ENCODE results near the gene SSC5D.

Gene SSC5D

DNA sequence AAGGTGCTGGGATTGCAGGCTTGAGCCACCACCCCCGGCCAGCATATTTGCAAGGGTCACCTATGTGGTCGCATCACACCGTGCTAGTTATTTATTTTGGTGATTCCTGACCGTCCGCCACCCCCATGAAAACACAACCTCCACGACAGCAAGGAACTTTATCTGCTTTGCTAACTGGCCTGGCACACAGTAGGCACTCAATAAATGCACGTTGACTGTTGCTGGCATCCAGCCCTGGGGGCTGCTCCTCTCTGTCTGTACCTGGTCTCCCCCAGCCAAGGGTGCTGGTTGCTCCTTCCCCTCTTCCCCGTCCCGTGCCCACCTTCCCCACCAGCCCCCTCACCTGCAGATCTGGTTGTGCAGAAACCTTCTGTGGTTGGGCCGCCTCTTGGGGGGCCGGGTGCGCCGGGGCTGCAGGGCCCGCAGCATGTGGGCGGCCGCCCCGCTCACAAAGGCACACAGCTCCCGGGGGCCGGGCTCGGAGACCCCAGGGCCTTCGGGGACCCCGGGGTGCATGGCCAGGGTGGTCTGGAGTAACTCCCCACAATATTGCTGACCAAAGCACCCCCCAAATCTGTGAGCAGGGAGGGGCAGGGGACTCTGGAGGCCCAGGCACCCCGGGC is 24.1 kb upstream of the SSC5D start:
- H3K9me3 ChIP-seq (ENCODE audit: control insufficient read depth, insufficient read depth, low read length) = no peaks in the 10 kb centered on the region
- H3K4me1 ChIP-seq (ENCODE audit: control insufficient read depth, insufficient read depth, low read length) = peaks cover 27% of the 10 kb centered on the region
- no peaks in the 10 kb centered on the region for H3K36me3 ChIP-seq (ENCODE audit: control insufficient read depth, insufficient read depth, low read length)
- H3K27me3 ChIP-seq (ENCODE audit: control insufficient read depth, insufficient read depth, low read length) = no peaks in the 10 kb centered on the region
- no peak overlapping the region; the same call in 1 of the 2 replicates for H3K4me3 ChIP-seq (ENCODE audit: low read depth, low read length)
- H3K27ac ChIP-seq (ENCODE audit: low read depth, low read length) = peak overlapping the region; percentile 18
- H3K9ac ChIP-seq (ENCODE audit: low read depth, low read length) = no peak overlapping the region

DNA sequence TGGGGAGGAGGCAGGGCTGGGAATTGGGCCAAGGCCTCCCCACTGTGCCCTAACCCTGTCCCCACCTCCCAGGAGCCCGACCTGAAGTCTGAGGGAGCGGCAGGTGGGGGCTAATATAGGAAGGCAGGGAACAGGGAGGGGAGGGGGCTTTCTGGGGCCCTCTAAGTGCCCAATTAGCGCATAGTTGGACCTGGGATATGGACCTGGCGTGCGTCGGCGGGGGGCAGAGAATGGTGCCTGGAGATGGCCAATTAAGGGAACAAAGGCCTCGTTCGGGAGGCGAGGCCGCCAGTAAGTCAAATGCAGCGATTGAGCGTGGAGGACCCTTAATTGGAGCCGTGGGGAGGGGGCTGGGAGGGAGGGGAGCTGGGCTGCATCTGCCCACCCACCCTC is 23.6 kb upstream of the SSC5D start, which contains the start of gene C19orf85:
C19orf85 (minus strand) TSS at position 90 of the 393 bp plus-strand sequence. CDS start 197 bp downstream, outside the sequence.
- H3K9me3 ChIP-seq (ENCODE audit: control insufficient read depth, insufficient read depth, low read length) = no peaks in the 10 kb centered on the region
- H3K4me3 ChIP-seq (ENCODE audit: low read depth, low read length) = no peak within 1 kb of the TSS; the same call in 1 of the 2 replicates
- peak within 1 kb of the TSS; percentile 18 for H3K27ac ChIP-seq (ENCODE audit: low read depth, low read length)
- H3K36me3 ChIP-seq (ENCODE audit: control insufficient read depth, insufficient read depth, low read length) = no peaks in the 10 kb centered on the region
- no peaks in the 10 kb centered on the region for H3K27me3 ChIP-seq (ENCODE audit: control insufficient read depth, insufficient read depth, low read length)
- peaks cover 26% of the 10 kb centered on the region for H3K4me1 ChIP-seq (ENCODE audit: control insufficient read depth, insufficient read depth, low read length)
- no peak within 1 kb of the TSS for H3K9ac ChIP-seq (ENCODE audit: low read depth, low read length)

DNA sequence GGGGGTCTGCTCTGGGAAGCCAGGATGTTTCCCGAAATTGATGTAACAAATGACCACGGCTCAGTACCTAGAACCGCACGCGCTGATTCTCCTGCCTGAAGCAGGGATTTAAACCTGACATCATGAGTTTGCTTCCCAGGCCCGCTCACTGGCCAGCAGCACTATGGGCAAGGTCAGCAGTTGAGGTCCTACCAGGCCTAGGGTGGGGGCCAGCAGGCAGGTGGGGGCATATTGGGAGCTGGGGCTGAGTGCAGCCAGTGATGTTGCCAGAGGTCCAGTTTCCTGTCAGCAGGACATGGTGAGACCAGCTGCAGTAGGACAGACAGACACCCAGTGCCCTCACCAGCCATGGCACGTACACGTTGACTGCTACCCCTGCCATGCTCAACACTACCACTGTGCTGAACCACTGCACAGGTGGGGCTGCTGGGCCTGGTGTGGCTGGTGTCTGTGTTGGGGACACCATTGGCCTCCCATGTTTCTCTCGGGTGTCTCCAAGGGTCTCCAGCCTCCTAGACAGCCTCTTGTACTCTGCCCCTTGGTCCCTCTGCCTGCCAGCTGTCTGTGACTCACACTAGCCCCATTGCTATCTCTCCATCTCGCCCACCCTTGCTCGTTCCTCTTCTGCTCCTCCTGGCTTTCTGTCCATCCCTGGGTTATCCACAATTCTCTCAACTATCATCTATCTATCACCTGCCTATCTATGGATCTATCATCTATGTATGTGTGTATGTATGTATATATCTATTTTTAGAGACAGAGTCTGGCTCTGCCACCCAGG is 22.6 kb upstream of the SSC5D start:
- H3K9me3 ChIP-seq (ENCODE audit: control insufficient read depth, insufficient read depth, low read length) = no peaks in the 10 kb centered on the region
- no peak overlapping the region for H3K27ac ChIP-seq (ENCODE audit: low read depth, low read length)
- no peaks in the 10 kb centered on the region for H3K36me3 ChIP-seq (ENCODE audit: control insufficient read depth, insufficient read depth, low read length)
- no peak overlapping the region for H3K9ac ChIP-seq (ENCODE audit: low read depth, low read length)
- peaks cover 16% of the 10 kb centered on the region for H3K4me1 ChIP-seq (ENCODE audit: control insufficient read depth, insufficient read depth, low read length)
- no peaks in the 10 kb centered on the region for H3K27me3 ChIP-seq (ENCODE audit: control insufficient read depth, insufficient read depth, low read length)
- H3K4me3 ChIP-seq (ENCODE audit: low read depth, low read length) = no peak overlapping the region

DNA sequence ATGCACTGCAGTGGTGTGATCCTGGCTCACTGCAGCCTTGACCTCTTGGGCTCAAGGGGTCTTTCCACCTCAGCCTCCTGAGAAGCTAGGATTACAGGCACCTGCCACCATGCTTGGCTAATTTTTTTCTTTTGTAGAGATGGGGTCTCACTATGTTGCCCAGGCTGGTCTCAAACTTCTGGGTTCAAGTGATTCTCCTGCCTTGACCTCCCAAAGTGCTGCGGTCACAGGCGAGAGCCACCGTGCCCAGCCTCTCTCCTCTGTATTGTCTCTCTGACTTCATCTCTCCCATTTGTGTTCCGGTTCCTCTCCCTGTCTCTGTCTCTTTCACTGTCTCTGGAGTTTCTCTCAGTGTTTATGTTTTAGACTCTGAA is 22.0 kb upstream of the SSC5D start:
- Histone ChIP-seq H3K4me1 (ENCODE audit: control insufficient read depth, insufficient read depth, low read length) (peaks cover 14% of the 10 kb centered on the region), H3K9me3 (ENCODE audit: control insufficient read depth, insufficient read depth, low read length) (no peaks in the 10 kb centered on the region), H3K27me3 (ENCODE audit: control insufficient read depth, insufficient read depth, low read length) (no peaks in the 10 kb centered on the region), H3K9ac (ENCODE audit: low read depth, low read length) (no peak overlapping the region), H3K36me3 (ENCODE audit: control insufficient read depth, insufficient read depth, low read length) (no peaks in the 10 kb centered on the region), H3K4me3 (ENCODE audit: low read depth, low read length) (no peak overlapping the region), H3K27ac (ENCODE audit: low read depth, low read length) (no peak overlapping the region)

DNA sequence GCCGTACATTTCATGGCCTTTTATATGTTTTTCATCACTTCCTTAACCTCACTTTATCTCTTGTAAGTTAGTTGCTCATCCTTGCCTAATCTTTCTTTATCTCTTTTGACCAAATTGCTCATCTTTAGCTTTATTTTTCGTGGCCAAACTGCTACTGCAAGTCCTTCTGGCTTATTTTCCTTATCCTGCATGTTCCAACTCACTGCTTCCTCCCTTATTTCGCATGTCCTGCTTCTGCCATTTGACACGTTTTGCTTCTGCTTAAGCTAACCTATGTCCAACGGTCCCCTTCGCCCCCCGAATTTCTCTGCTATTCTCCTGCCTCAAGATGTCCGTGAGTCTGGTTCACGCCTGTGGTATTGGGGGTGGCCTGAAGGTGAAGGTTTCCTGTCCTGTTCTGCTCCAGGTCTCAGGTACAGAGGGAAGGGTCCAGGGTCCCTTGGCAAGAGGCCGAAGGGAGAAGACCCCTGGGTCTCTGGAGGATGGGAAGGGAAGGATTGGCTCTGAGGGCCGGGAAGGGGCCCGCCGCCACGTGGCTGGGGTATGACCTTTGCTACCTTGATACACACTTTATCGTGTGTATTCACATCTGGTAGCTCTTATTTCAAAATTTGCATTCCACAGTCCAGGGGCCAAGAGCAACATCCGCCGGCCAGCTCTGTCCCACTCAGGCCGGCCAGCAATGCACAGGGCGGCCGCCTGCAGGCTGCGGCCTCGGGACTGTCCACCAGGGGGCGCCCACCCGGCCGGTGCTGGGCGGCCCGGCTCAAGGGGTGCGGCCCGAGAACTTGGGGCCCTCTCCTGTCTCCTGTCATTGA is 20.8 kb upstream of the SSC5D start:
- Histone ChIP-seq H3K27me3 (ENCODE audit: control insufficient read depth, insufficient read depth, low read length) (no peaks in the 10 kb centered on the region), H3K27ac (ENCODE audit: low read depth, low read length) (no peak overlapping the region), H3K36me3 (ENCODE audit: control insufficient read depth, insufficient read depth, low read length) (no peaks in the 10 kb centered on the region), H3K4me3 (ENCODE audit: low read depth, low read length) (no peak overlapping the region), H3K9ac (ENCODE audit: low read depth, low read length) (no peak overlapping the region), H3K4me1 (ENCODE audit: control insufficient read depth, insufficient read depth, low read length) (peaks cover 14% of the 10 kb centered on the region), H3K9me3 (ENCODE audit: control insufficient read depth, insufficient read depth, low read length) (no peaks in the 10 kb centered on the region)

DNA sequence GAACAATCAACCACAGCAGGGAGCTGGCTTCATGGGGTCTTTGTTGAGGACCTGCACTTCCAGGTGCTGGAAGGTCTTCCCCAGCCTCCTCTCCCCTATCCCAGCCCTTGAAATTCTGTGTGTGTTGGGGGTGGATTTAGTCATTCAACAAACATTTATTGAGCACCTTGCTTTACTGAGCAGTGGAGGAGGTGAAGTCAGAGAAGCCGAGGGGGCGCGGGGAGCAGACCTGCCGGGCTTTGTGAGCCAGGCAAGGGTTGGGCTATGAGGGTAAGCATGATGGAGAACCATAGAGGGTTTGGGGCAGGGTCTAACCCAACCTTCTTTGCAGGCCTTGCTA is 20.2 kb upstream of the SSC5D start:
- H3K27ac ChIP-seq (ENCODE audit: low read depth, low read length) = no peak overlapping the region
- H3K9ac ChIP-seq (ENCODE audit: low read depth, low read length) = no peak overlapping the region
- H3K4me1 ChIP-seq (ENCODE audit: control insufficient read depth, insufficient read depth, low read length) = peaks cover 16% of the 10 kb centered on the region
- no peaks in the 10 kb centered on the region for H3K27me3 ChIP-seq (ENCODE audit: control insufficient read depth, insufficient read depth, low read length)
- no peaks in the 10 kb centered on the region for H3K9me3 ChIP-seq (ENCODE audit: control insufficient read depth, insufficient read depth, low read length)
- H3K4me3 ChIP-seq (ENCODE audit: low read depth, low read length) = no peak overlapping the region
- no peaks in the 10 kb centered on the region for H3K36me3 ChIP-seq (ENCODE audit: control insufficient read depth, insufficient read depth, low read length)

DNA sequence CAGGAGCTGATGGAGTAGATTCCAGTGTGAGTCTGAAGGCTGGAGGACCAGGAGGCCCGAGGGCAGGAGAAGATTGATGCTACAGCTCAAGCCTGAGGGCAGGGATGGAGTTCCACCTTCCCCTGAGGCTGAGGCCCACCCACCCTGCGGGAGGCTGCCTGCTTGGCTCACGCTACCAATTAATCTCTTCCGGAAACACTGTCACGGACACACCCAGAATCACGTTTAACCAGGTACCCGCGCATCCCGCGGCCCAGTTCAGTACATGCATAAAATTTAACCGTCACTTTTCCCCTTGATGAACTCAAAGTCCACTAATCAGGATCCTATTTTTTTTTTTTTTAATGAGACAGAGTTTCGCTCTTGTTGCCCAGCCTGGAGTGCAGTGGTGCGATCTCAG is 17.0 kb upstream of the SSC5D start:
- Histone ChIP-seq H3K9me3 (ENCODE audit: control insufficient read depth, insufficient read depth, low read length) (no peaks in the 10 kb centered on the region), H3K27me3 (ENCODE audit: control insufficient read depth, insufficient read depth, low read length) (no peaks in the 10 kb centered on the region), H3K27ac (ENCODE audit: low read depth, low read length) (no peak overlapping the region), H3K4me3 (ENCODE audit: low read depth, low read length) (no peak overlapping the region), H3K9ac (ENCODE audit: low read depth, low read length) (no peak overlapping the region), H3K4me1 (ENCODE audit: control insufficient read depth, insufficient read depth, low read length) (peaks cover 12% of the 10 kb centered on the region), H3K36me3 (ENCODE audit: control insufficient read depth, insufficient read depth, low read length) (no peaks in the 10 kb centered on the region)

DNA sequence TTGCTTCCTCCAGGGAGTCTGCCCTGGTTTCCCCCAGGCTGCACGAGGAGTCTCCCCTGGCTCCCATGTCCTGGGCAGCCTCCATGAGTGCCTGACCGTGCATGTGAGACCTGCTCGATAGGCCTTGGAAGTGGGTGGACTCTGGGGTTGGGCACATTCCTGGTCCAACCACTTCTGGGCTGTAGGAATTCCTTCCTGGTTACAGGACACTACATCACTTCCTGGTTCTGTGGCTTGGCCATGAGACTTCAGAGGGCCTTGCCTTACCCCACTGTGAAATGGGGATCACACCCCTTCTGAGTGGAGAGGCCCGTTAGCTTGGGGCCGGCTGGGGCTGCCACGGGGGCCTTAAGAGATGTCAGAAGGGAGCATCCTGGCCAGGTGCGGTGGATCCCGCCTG is 15.8 kb upstream of the SSC5D start:
- Histone ChIP-seq H3K4me1 (ENCODE audit: control insufficient read depth, insufficient read depth, low read length) (peaks cover 12% of the 10 kb centered on the region), H3K36me3 (ENCODE audit: control insufficient read depth, insufficient read depth, low read length) (no peaks in the 10 kb centered on the region), H3K4me3 (ENCODE audit: low read depth, low read length) (no peak overlapping the region), H3K9ac (ENCODE audit: low read depth, low read length) (no peak overlapping the region), H3K27me3 (ENCODE audit: control insufficient read depth, insufficient read depth, low read length) (no peaks in the 10 kb centered on the region), H3K9me3 (ENCODE audit: control insufficient read depth, insufficient read depth, low read length) (no peaks in the 10 kb centered on the region), H3K27ac (ENCODE audit: low read depth, low read length) (no peak overlapping the region)

DNA sequence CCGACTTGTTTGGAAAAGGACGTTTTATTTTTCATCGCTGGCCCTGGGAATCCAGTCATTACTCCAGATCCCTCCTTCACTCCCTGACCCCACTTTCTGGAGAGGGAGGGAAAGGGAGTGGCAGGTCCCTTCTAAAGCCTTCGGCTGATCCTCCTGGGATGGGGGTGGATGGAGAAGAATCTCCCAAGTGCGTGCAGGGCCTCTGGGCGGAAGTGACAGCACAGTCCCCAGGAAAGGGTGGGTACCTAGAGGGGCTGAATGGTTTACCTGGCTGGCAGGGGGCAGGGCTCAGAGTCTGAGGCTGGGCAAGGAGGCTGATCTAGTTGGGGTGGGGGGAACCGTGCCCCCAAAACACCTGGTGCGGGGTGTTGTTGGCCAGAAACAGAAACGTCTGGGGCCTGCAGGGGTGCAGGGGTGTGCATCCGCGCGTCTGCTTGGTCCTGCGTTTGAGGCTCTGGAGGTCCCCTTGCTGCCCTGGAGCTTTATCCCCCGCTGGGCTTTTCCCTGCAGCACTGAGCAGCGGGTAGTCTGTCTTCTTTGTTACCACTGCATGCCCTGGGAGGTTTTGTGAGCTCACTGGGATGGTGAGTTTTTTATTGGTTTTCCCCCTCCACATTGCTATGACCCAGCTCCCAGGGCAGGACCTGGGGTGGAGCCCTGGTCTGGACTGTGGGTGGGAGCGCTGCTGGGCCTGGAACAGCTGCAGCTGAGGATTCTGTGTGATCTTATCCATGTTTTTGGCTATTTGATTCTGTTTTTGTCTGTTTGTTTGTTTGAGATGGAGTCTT is 14.8 kb upstream of the SSC5D start:
- Histone ChIP-seq H3K36me3 (ENCODE audit: control insufficient read depth, insufficient read depth, low read length) (no peaks in the 10 kb centered on the region), H3K9me3 (ENCODE audit: control insufficient read depth, insufficient read depth, low read length) (no peaks in the 10 kb centered on the region), H3K9ac (ENCODE audit: low read depth, low read length) (no peak overlapping the region), H3K27me3 (ENCODE audit: control insufficient read depth, insufficient read depth, low read length) (no peaks in the 10 kb centered on the region), H3K4me3 (ENCODE audit: low read depth, low read length) (no peak overlapping the region), H3K27ac (ENCODE audit: low read depth, low read length) (peak overlapping the region; percentile 64), H3K4me1 (ENCODE audit: control insufficient read depth, insufficient read depth, low read length) (peaks cover 12% of the 10 kb centered on the region)

DNA sequence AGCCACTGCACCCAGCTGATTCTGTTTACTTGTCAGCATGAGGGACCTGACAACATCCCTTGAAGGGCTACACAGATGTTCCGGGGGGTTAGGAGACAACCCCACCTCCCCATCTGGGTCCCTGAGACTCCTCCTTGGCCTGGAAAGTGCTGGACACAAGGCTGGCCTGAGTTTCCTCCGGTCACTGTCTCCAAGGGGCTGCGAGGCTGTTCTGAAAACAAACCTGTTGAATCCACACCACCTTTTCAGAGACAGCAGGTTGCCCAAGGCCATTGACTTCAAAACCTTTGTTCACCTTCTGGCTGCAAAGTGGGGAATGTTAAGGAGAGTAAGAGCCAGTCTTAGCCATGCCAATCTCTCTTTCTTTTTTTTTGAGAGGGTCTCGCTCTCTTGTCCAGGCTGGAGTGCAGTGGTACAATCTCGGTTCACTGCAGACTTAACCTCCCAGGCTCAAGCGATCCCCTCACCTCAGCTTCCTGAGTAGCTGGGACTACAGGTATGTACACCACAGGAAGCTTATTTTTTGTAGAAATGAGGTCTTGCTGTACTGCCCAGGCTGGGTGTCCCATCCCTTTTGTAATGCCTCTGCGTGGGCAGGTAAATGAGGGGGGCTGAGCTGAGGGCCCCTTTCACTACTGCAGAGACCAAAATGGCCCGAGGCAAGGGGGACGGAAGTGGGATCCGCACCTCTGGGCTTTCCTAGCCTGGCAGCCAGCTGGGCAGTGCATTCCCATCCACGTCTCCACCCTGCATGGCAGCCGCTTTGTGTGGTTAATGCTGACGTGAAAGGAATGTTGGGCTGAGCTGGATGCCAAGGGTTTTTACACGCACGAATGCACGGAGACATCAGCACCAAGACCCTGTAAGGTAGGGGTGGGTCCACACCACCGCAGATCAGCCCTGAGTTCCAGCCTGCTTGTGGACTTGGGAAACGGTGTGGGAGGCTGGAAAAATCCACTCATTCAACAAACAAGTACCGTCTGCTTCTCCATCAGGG is 13.7 kb upstream of the SSC5D start:
- no peak overlapping the region for H3K4me3 ChIP-seq (ENCODE audit: low read depth, low read length)

More for the DNA sequence above, 13.7 kb upstream of the SSC5D start:
- Histone ChIP-seq H3K27me3 (ENCODE audit: control insufficient read depth, insufficient read depth, low read length) (no peaks in the 10 kb centered on the region), H3K36me3 (ENCODE audit: control insufficient read depth, insufficient read depth, low read length) (no peaks in the 10 kb centered on the region), H3K27ac (ENCODE audit: low read depth, low read length) (no peak overlapping the region), H3K4me1 (ENCODE audit: control insufficient read depth, insufficient read depth, low read length) (peaks cover 12% of the 10 kb centered on the region), H3K9ac (ENCODE audit: low read depth, low read length) (no peak overlapping the region), H3K9me3 (ENCODE audit: control insufficient read depth, insufficient read depth, low read length) (no peaks in the 10 kb centered on the region)
